Vagina (tissue), 2 donors: ENCODE measurements around the gene DDO. TPM values are rescaled to one million over a fixed set of nuclear protein-coding genes. Genes with fewer than 3 reads are reported as not detected.

ENCODE experiments used
- DNase-seq, 2 donors: peaks; one replicate each; pipeline ENCODE4 v3.0.0-alpha.2; 2017; ENCODE audit errors: extremely low spot score in 2 of 2
- H3K27ac ChIP-seq: fragments of 200-600 bp; sonication (generic); one replicate; pipeline ENCODE4 v1.5.1; 2019
- H3K27me3 ChIP-seq: fragments of 200-600 bp; sonication (generic); one replicate; pipeline ENCODE4 v1.5.1; 2019
- H3K36me3 ChIP-seq, 2 donors: fragments of 200-600 bp; sonication (generic); one replicate each; pipeline ENCODE4 v1.5.1; 2017 to 2019
- H3K4me1 ChIP-seq: fragments of 200-600 bp; sonication (generic); one replicate; pipeline ENCODE4 v1.5.1; 2019
- H3K4me3 ChIP-seq, 2 donors: fragments of 200-600 bp; sonication (generic); 1 replicate in 1 of 2; 2 replicates in 1 of 2; pipeline ENCODE4 v1.5.1; 2016 to 2019
- H3K9me3 ChIP-seq: fragments of 200-600 bp; sonication (generic); one replicate; pipeline ENCODE4 v1.5.1; 2019
- POLR2A ChIP-seq, 2 donors: fragments of 450-650 bp; IDR thresholded peaks; one replicate each; pipeline ENCODE4 v1.6.1; 2017; ENCODE audit warnings: antibody characterized with exemption in 2 of 2, mild to moderate bottlenecking in 2 of 2, moderate library complexity in 2 of 2
- POLR2AphosphoS5 ChIP-seq, 2 donors: sonication (generic); formaldehyde crosslinking; IDR thresholded peaks; one replicate each; pipeline ENCODE4 v1.9.0; 2017; ENCODE audit warnings: antibody characterized with exemption in 2 of 2, mild to moderate bottlenecking in 2 of 2, low read depth in 1 of 2; ENCODE audit not compliant: insufficient read depth in 1 of 2
- intact Hi-C: fragments of 100-400 bp; cut with DNase I; formaldehyde crosslinking; loops from one replicate; pipeline ENCODE4 v1.15.1; 2023
- total RNA-seq: library from RNA; depleted of rRNA; stranded (reverse); fragments of >200 nt; gene quantifications from one replicate; pipeline ENCODE4 v1.2.3, GENCODE V29; 2016
- TF ChIP-seq, protein P1 (sequence below), 3 experiments: fragments of 450-650 bp in 2 of 3; fragments of 200-600 bp in 1 of 3; sonication (generic) in 1 of 3; IDR thresholded peaks; one replicate each; pipeline ENCODE4 v1.5.1; 2017 to 2019; ENCODE audit warnings: antibody characterized with exemption in 3 of 3, mild to moderate bottlenecking in 2 of 3, moderate library complexity in 2 of 3

Gene DDO
- total RNA-seq, 1 donor from 2014 or later = not detected

DNA sequence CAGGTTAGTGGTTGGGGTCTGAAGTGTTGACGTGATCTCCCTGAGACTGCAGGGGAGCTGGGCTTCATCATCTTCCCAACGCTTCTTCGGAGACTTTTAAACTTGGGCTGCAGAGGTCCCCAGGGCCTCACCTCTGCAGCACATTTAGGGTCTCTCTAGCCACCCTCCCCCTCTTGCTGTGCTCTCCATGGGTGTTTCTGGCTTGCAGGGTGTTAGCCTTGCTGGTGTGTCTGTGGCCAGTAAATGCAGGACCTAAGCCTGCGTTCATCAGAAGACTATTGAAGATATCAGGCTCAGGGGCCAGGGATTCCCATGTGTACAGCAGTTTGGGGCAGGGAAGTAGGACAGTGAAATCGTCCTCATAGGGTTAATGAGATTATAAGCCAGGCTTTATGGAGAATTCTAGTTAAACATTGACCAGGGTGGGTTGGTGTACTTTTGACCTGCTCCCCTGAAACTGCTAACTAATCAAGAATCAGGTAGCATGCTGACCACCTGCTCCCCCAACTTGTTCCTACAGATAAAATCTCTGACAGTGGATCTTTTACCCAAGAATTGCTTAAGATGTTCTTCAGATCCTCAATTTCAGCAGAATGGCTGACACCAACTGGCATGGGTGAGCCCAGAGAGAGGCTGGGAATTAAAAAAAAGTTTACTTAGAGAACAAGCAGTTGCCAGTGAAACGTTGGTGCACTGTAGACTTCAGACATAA, 3.8 kb upstream of the DDO start:
- Histone ChIP-seq H3K9me3 (no peaks in the 10 kb centered on the region), H3K27ac (no peak overlapping the region), H3K27me3 (no peaks in the 10 kb centered on the region), H3K4me1 (peaks cover 18% of the 10 kb centered on the region), H3K4me3 (no peak overlapping the region), H3K36me3 (no peaks in the 10 kb centered on the region)
- intact Hi-C loops = no loop called here
- TF ChIP-seq, protein P1, sequence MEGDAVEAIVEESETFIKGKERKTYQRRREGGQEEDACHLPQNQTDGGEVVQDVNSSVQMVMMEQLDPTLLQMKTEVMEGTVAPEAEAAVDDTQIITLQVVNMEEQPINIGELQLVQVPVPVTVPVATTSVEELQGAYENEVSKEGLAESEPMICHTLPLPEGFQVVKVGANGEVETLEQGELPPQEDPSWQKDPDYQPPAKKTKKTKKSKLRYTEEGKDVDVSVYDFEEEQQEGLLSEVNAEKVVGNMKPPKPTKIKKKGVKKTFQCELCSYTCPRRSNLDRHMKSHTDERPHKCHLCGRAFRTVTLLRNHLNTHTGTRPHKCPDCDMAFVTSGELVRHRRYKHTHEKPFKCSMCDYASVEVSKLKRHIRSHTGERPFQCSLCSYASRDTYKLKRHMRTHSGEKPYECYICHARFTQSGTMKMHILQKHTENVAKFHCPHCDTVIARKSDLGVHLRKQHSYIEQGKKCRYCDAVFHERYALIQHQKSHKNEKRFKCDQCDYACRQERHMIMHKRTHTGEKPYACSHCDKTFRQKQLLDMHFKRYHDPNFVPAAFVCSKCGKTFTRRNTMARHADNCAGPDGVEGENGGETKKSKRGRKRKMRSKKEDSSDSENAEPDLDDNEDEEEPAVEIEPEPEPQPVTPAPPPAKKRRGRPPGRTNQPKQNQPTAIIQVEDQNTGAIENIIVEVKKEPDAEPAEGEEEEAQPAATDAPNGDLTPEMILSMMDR (IDR thresholded peaks at IDR 0.05) = no peak
- no peak for TF ChIP-seq POLR2AphosphoS5 (IDR thresholded peaks at IDR 0.05; ENCODE audit: insufficient read depth in 1 of 2, low read depth in 1 of 2)
- TF ChIP-seq POLR2A (IDR thresholded peaks at IDR 0.05) = no peak
- DNase-seq = no peak

DNA sequence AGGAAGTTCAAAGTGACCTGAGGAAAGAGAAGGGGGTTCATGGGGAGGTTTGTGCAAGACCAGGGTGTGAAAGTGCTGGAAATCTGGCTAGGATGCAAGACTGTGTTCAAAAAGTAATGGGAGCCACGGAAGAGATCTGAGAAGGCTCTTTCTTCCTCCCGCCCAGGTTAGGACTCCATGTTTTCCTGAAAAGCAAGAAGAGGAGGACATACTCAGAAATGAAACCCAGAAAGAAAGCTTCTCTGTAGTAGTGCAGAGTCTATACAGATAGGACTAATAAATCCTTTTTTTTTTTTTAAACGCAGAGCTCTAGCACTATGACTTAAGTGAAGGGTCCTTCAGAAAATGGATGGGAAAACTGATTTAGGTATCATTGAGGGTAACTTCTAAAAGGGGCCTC, 3.2 kb upstream of the DDO start:
- no peaks in the 10 kb centered on the region for H3K36me3 ChIP-seq
- intact Hi-C loops = no loop called here
- no peak overlapping the region for H3K27ac ChIP-seq
- H3K4me1 ChIP-seq = peaks cover 18% of the 10 kb centered on the region
- H3K9me3 ChIP-seq = no peaks in the 10 kb centered on the region
- DNase-seq = no peak
- no peak for TF ChIP-seq POLR2AphosphoS5 (IDR thresholded peaks at IDR 0.05; ENCODE audit: insufficient read depth in 1 of 2, low read depth in 1 of 2)
- no peak for TF ChIP-seq POLR2A (IDR thresholded peaks at IDR 0.05)
- TF ChIP-seq, protein P1 (IDR thresholded peaks at IDR 0.05) = no peak
- no peak overlapping the region for H3K4me3 ChIP-seq
- H3K27me3 ChIP-seq = no peaks in the 10 kb centered on the region

DNA sequence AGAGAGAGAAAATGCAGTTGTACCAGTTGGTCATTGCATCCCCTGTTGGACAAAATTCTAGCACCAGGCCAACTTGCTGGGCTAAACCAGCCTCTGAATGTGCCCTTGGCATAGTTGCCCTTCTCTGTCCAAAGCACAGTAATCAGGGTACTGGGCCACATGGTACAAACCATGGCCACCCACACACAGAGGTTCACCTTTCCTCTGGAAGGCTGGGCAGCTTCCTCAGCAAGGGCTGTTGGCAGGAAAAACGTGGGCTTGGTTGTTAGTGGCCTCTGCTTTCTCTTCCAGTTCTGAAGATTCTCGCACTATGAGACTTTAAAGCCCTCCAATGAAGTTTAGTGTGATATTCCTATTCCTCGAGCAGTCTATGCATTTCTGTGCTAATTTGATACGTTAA, 706 bp downstream of the DDO start:
- Histone ChIP-seq H3K4me3 (peak overlapping the region; percentile 28 to 36), H3K9me3 (no peaks in the 10 kb centered on the region), H3K36me3 (no peaks in the 10 kb centered on the region), H3K27me3 (no peaks in the 10 kb centered on the region), H3K27ac (peak overlapping the region; percentile 62), H3K4me1 (peaks cover 18% of the 10 kb centered on the region)
- TF ChIP-seq POLR2AphosphoS5 (IDR thresholded peaks at IDR 0.05; ENCODE audit: insufficient read depth in 1 of 2, low read depth in 1 of 2) (no peak), POLR2A (IDR thresholded peaks at IDR 0.05) (no peak)
- TF ChIP-seq, protein P1 (IDR thresholded peaks at IDR 0.05) = no peak
- DNase-seq = no peak
- intact Hi-C loops = no loop called here

DNA sequence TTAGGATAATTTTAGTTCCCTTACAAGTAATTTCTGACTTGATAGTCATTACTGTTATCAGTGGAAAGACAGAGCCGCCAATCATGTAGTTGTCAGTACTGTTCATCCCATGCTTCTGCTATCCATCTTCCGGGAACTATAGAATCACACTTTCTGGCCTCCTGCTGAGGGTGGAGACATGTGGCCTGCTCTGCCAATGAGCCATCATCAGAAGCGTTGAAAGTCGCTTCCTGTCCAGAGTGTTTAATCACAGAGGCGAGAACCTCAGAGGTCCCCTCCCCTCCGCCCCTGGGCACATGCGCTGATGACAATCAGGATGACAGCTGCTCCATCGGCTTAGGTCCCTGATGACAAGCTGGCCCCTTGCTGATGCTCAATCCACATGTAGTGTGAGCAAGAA, 3.0 kb downstream of the DDO start:
- no peaks in the 10 kb centered on the region for H3K9me3 ChIP-seq
- H3K4me3 ChIP-seq = no peak overlapping the region
- H3K27ac ChIP-seq = no peak overlapping the region
- peaks cover 18% of the 10 kb centered on the region for H3K4me1 ChIP-seq
- intact Hi-C loops = no loop called here
- H3K36me3 ChIP-seq = no peaks in the 10 kb centered on the region
- no peak for TF ChIP-seq POLR2AphosphoS5 (IDR thresholded peaks at IDR 0.05; ENCODE audit: insufficient read depth in 1 of 2, low read depth in 1 of 2)
- TF ChIP-seq, protein P1 (IDR thresholded peaks at IDR 0.05) = no peak
- H3K27me3 ChIP-seq = no peaks in the 10 kb centered on the region
- DNase-seq = no peak

DNA sequence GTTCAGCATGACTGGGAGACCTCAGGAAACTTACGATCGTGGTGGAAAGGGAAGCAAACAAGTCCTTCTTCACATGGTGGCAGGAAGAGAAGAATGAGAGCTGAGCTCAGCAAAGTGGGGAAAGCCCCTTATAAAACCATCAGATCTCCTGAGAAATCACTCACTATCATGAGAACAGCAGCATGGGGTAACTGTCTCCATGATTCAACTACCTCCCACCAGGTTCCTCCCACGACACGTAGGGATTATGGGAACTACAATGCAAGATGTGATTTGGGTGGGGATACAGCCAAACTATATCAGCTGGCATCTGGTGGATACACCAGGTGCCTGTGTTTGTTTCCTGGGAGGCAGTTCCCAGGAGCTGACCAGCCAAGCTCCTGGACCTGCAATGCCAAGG, 4.9 kb downstream of the DDO start:
- no peak for TF ChIP-seq POLR2A (IDR thresholded peaks at IDR 0.05)
- TF ChIP-seq POLR2AphosphoS5 (IDR thresholded peaks at IDR 0.05; ENCODE audit: insufficient read depth in 1 of 2, low read depth in 1 of 2) = no peak
- TF ChIP-seq, protein P1 (IDR thresholded peaks at IDR 0.05) = no peak
- peaks cover 8% of the 10 kb centered on the region for H3K4me1 ChIP-seq
- no peak overlapping the region for H3K4me3 ChIP-seq
- H3K27me3 ChIP-seq = no peaks in the 10 kb centered on the region
- H3K36me3 ChIP-seq = no peaks in the 10 kb centered on the region
- H3K9me3 ChIP-seq = no peaks in the 10 kb centered on the region
- H3K27ac ChIP-seq = no peak overlapping the region
- peak in 1 of 2 donors; percentile 40 for DNase-seq
- intact Hi-C loops = no loop called here
